ENCODE measurements around the gene PDK4.
"Not testable (repeated sequence)": the region's sequence is repeated elsewhere in the genome, so short reads cannot be mapped to it uniquely, and the experiment has no call there.

The PDK4 gene

GRCh38 chr7:95604811-95605210, 8.5 kb upstream of the PDK4 start:
- DNase-seq (ENCODE audit: low read depth) = not testable (repeated sequence)

GRCh38 chr7:95604397-95604796, 8.1 kb upstream of the PDK4 start:
- not testable (repeated sequence) for DNase-seq (ENCODE audit: low read depth)

- DNase-seq (ENCODE audit: low read depth) = no peak
These were observed 6.1 kb upstream of the PDK4 start for GRCh38 chr7:95602421-95602820.

GRCh38 chr7:95601316-95601715, 5.0 kb upstream of the PDK4 start:
- no peak for DNase-seq (ENCODE audit: low read depth)

DNA sequence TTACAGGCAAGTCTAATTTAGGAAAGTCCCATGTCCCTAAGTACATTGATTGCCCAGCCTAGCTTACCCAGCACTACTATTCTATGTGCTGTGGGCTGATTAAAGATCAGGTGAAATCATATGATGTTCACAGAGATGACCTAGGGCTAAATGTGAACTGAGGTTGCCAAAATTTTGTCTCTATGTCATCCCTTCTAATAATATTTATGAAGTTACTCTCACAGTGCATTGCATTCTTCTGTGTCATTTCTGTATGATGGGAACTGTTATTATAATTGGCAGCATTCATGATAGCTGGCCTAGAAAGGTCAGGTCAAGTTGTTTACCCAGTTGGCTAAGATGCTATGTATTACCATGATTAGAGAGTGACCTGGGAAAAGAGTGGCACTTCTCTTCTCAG, 2.8 kb upstream of the PDK4 start:
- DNase-seq (ENCODE audit: low read depth) = no peak

GRCh38 chr7:95598511-95598910, 2.2 kb upstream of the PDK4 start:
- DNase-seq (ENCODE audit: low read depth) = no peak

- DNase-seq (ENCODE audit: low read depth) = no peak
These were observed 544 bp downstream of the PDK4 start for GRCh38 chr7:95595746-95596197.

DNA sequence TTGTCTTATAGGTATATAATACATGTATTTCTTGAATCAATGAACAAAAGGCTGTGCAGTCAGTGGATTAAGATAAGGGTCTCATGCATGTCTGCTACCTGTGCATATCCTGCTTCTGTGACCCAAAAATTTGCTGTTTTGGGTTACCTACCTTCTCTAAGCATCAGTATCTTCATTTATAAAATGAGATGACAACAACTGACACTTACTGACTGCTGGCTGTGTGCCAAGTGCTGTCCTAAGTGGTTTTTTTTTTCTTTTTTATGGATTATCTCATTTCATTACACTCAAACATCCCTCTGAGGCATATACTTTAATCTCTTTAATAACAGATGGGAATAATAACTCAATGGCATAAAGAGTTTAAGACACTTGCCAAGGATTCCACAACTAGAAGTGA, 2.1 kb downstream of the PDK4 start:
- DNase-seq (ENCODE audit: low read depth) = no peak

- no peak for DNase-seq (ENCODE audit: low read depth)
These were observed 3.0 kb downstream of the PDK4 start for GRCh38 chr7:95593343-95593742.

DNA sequence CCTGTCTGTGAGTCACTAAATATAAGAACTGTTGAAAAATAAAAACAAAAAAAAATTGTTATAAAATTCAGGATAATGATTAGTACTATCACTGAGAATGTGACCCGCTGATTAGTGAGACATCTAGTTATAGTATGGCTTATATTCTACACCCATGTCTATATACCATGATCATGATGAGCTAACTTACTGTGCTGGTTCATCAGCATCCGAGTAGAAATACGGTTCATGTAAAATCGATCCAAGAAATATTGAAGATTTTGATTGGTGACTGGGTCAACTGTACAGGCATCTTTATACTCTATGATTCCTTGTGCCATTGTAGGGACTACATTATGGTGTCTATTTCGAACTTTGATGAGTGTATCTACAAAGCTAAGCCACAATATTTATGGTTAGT, 3.7 kb downstream of the PDK4 start:
- DNase-seq (ENCODE audit: low read depth) = no peak

- DNase-seq (ENCODE audit: low read depth) = no peak
These were observed 5.7 kb downstream of the PDK4 start for GRCh38 chr7:95590387-95591248.

- DNase-seq (ENCODE audit: low read depth) = no peak
These were observed 6.5 kb downstream of the PDK4 start for GRCh38 chr7:95589766-95590165.

DNA sequence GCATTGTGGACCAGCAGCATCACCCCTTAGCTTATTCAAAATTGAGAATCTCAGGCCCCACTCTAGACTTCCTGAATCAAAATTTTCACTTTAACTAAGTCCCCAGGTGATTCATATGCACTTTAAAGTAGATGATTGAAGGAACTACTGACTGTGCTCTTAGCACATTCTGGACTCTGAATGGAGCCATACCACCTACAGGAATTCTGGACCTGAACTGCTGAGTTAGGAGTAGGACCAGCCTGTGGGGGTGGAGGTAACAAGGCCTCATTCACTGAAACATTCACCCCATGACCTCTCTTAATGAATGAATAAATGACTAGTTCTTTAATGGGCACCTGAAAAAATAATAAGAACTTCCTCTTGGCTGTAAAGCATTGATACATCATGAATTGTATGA, 7.3 kb downstream of the PDK4 start:
- no peak for DNase-seq (ENCODE audit: low read depth)

- DNase-seq (ENCODE audit: low read depth) = no peak
These were observed 9.4 kb downstream of the PDK4 start for GRCh38 chr7:95586951-95587301.

- DNase-seq (ENCODE audit: low read depth) = no peak
These were observed 10.9 kb downstream of the PDK4 start for GRCh38 chr7:95585426-95585789.

GRCh38 chr7:95584769-95585425, 11.4 kb downstream of the PDK4 start:
- DNase-seq (ENCODE audit: low read depth) = no peak

DNA sequence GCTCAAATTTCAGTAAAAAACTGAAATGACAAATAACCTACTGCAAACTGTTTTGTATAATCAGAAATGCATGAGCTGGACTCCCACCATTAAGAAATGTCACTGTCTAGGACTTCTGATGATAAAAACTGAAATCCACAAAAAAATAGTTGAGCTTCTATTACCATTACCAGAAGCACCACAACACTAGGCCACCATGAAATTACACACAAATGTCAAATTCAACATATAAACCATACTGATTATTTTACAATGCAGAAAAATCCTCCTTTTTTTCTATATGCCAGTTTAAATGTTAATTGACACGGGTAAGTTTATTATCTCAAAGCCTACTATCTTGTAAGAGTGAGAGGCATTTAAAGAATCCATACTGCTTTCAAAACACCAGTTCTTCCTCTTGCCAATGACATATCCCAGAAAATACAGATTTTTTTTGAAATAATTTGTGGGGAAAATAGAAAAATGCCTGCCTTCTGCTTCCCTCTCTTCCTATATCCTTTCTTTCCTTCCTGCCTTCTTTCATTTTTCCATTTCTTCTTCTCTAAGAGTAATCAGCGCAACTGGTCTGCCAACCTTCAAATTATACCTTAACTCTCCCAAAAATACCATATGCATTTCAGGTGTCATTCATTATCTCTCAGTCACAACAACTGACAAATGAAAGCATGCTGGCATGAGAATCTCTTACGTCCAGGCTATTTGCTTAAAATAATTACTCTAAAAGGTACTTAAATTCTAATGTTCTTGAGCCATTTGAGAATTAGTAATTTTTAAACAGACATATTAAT, 12.3 kb downstream of the PDK4 start:
- DNase-seq (ENCODE audit: low read depth) = no peak

GRCh38 chr7:95582578-95583293, 13.6 kb downstream of the PDK4 start:
- no peak for DNase-seq (ENCODE audit: low read depth)

DNA sequence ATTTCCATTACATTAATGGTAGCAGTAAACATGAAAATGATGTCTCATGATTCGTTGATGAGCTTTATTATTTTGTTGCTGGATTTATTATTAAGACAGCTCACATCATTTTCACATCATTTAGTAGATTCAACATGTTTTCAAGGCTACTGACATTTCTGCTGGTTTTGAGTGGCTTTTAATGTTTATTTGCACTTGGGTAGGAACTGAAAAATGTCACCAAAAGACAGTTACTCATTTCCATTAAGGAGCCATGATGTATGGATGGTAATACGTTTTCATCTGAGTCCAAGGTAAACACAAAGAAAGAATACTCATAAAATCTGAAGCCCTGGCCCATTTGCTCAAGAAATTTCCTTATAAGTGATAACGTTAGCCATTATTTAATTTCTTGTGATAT, 14.8 kb downstream of the PDK4 start:
- DNase-seq (ENCODE audit: low read depth) = no peak

GRCh38 chr7:95579318-95579717, 17.0 kb downstream of the PDK4 start:
- no peak for DNase-seq (ENCODE audit: low read depth)

GRCh38 chr7:95578299-95578855, 17.9 kb downstream of the PDK4 start:
- DNase-seq (ENCODE audit: low read depth) = no peak

DNA sequence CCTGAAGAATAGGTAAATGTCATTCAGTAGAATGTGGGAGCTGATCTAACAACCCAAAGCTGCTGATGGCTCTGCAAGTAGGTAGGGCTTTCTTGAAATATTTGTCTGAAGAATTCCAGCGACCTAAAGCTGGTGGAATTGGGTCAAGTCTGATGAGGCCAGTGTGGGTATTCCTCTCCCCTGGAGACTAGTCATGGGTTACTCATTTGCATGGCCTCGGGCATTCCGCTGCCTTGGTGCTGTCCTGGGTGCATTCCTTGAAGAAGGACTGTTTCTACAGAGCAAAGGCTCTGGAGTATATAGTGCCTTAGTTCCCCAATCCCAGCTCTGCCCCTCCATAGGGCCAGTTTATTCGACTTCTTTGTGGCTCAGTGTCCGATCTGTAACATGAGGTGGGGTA, 19.2 kb downstream of the PDK4 start:
- peak; percentile 26 for DNase-seq (ENCODE audit: low read depth)
